Activated effector memory CD4-positive, alpha-beta T cell treated with Interleukin-2 at 50 U/mL for 16 hours (primary cell): ENCODE results near the gene RAD51B.
"Not testable (repeated sequence)": the region's sequence is repeated elsewhere in the genome, so short reads cannot be mapped to it uniquely, and the experiment has no call there.

ENCODE experiments used
- DNase-seq: peaks from one replicate; pipeline ENCODE4 v3.0.0-alpha.2; 2020

Gene RAD51B

DNA sequence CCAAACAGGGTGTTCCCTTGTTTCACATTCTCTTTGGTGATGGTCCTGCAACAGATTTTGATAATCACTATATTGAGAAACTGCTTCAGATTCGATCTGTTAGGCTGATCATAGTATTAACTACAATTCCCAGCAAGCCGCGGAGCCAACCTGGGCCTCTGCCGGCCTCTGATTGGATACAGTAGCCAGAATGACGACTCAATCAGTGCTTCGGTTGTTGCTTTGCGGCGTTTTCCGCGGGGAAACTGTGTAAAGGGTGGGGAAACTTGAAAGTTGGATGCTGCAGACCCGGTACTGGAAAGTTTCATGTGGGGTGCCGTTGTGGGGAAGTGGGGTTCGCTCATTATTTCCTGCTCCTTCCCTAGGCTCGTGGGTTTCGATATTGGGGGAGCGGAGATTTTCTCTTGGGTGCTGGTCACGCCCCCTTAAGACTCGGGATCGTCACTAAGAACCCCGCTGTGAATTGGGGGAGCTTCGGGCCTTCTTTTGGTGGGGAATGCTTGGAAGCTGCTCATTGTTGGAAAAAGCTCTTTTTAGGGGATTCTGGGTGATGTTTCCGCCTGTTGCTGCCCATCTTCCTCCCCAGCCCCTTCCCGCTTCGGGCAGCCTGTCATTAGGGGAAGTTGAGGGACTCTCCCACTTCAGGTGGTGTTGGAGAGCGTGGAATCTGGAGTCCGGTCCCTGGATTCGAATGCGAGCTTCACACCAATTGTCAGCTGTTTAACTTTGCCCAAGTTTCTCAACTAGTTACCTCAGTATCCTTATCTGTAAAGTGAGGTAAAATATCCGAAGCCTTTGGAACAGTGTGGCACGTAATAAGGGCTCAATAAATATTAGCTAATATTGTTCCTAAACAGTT lies at the start of gene RAD51B:
RAD51B (plus strand) TSS at position 217 of the 859 bp plus-strand sequence.
- peak; percentile 76 for DNase-seq

GRCh38 chr14:67773844-67774377 lies 45.7 kb upstream of the RAD51B start:
- no peak for DNase-seq

GRCh38 chr14:67776653-67777322 lies 42.8 kb upstream of the RAD51B start:
- DNase-seq = no peak

GRCh38 chr14:67778792-67779191 lies 40.8 kb upstream of the RAD51B start:
- DNase-seq = no peak

GRCh38 chr14:67782090-67782489 lies 37.5 kb upstream of the RAD51B start:
- no peak for DNase-seq

- DNase-seq = no peak
Observed at GRCh38 chr14:67784244-67784823, 35.2 kb upstream of the RAD51B start.

GRCh38 chr14:67785270-67786109 lies 34.1 kb upstream of the RAD51B start:
- DNase-seq = no peak

GRCh38 chr14:67787673-67788072 lies 31.9 kb upstream of the RAD51B start:
- no peak for DNase-seq

DNA sequence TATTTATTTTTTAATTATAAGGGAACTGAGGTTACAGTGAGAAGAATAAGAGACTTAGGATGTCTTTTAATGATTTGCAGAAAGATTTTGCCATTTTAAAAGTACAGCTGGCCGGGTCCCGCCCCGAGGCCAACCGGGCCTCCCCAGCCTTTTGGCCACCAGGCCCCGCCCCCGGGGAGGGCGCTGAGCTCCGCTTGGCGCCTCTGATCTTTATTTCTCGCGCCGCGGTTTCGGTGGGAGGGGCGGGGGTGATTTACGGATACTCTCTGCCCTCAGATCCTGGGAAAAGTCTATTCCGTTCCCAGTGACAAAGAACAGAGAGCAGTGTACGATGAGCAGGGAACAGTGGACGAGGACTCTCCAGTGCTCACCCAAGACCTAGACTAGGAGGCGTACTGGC lies 20.8 kb upstream of the RAD51B start:
- no peak for DNase-seq

- no peak for DNase-seq
Observed at GRCh38 chr14:67800743-67801142, 18.8 kb upstream of the RAD51B start.

DNA sequence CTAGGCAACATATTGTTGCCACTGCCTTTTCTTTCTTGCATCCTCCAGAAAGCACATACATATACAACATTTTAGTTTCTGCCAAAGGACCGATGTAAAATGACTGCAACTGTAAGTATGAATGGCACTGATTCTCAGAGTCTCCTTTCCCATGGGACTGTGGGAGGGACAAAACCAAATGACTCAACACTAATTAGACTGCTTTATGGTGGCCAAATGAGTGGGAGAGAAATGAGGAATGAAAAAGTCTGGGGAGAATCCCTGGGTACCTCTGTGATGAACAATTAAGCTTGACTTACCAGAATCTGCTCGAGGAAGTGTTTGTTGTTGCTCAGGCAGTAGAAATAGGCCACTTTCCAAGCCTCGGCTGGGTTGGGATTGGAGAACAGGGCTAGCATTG lies 13.3 kb upstream of the RAD51B start:
- DNase-seq = no peak

DNA sequence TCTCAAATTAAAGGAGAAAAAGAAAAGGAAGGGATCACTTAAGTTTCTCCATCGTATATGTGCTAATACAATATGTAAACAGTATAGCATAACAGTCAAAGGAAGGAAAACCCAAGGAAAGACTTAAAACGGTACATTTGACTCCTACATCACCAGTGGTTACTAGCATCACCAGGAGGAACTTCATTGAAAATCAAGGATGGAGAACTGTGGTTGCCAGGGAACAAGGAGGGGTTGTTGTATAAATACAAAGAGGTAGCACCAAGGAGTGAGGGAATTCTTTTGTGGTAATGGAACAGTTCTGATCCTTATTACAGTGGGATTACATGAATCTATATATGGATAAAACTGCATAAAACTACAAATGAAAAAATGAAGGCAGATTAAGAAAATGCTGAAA lies 4.8 kb upstream of the RAD51B start:
- DNase-seq = no peak

DNA sequence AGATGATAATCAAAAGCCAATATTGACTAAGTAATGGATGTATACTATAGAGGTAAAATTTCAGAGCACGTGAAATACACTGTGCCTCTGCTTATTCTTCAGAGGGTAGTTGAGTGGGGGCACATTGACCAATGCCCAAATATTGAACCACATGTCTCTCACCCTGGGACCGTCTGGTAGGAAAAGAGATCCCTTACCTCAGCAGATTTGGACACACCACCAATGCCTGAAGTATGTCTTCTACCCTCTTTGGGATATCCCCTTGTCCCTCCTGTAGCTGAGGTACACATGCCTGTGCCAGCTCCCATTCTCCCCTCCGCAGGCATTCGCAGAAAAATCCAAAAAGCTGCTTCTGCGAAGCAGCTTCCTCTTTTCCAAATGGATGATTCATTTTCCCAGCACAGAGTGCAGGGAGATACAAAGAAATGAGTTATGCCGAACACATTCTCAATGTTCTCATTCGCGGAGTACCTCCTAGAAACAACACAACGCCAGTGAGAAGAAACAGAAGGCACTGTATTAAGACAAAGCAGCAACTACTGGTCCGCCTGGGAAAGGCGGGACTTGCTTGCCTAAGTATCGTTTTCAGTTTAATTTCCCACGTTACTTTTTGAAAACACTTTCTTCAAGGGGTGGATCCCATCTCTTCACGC lies 3.9 kb upstream of the RAD51B start:
- DNase-seq = no peak

GRCh38 chr14:67816326-67817002 lies 3.1 kb upstream of the RAD51B start, which contains the start of gene ZFYVE26:
TSS of gene ZFYVE26 (minus strand) at chr14:67816590. CDS start at chr14:67815963, 627 bp downstream.
- peak; percentile 79 for DNase-seq

DNA sequence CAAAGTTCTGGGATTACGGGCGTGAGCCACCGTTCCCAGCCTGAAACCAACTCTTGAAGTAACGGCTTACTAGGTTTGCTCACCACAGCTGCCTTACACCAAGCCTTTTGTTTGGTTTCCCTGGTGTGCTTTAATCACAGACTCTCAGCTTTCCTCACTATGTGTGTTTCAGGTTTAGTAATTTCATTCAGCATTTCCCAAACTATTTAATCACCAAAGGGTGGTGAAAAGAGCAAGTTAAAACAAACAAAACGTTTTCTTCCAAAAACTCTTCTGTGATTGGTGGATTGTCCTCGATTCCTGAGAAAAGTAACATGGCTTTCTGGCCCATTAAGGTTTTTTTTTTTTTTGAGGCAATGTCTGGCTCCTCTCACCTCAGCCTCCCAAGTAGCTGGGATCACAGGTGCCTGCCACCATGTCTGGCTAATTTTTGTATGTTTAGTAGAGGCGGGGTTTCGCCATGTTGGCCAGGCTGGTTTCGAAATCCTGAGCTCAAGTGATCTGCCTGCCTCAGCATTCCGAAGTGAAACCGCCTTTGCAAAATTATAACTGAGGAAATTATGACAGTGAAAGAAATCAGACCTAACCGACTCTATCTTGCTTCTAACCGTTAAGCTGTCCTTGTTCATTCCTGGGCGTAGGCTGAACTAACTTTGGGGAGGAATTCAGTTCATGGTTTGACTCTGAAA lies 1.7 kb upstream of the RAD51B start:
- DNase-seq = no peak

DNA sequence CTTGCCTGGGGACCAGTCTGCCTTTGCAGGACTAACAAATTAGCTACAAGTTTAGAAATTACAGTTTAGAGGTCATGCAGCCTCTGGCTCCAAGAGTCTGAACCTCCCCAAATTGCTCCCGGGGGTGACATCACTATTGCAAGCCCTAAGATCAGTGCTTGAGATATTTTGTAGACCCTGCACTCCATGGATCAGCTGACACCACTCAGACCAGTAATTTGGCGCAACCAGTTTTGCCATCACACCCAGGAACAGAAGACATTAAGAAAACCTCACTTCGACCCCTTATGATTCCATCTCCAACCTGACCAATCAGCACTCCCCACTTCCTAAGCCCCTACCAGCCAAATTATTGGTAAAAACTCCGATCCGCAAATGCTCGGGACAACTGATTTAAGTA lies 1.1 kb upstream of the RAD51B start:
- DNase-seq = not testable (repeated sequence)

- DNase-seq = no peak
Observed at GRCh38 chr14:67820428-67820971, 921 bp downstream of the RAD51B start.

GRCh38 chr14:67821121-67821520 lies 1.5 kb downstream of the RAD51B start:
- no peak for DNase-seq

DNA sequence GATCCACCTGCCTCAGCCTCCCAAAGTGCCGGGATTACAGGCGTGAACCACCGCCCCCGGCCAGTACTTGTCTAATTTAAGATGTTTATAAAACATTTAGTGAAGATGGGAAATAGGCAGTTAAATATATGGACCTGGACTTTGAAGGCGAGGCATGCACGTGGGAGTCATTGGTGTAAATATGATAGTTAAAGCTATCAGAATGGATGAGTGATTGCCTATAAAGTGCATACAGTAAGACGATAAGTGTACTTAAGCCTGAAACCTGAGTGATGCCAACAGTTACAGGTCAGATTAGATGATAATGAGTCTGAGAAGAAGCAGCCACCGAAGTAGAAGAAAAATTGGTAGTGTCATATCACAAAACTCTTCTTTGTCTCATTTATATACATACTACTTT lies 11.5 kb downstream of the RAD51B start:
- DNase-seq = no peak

DNA sequence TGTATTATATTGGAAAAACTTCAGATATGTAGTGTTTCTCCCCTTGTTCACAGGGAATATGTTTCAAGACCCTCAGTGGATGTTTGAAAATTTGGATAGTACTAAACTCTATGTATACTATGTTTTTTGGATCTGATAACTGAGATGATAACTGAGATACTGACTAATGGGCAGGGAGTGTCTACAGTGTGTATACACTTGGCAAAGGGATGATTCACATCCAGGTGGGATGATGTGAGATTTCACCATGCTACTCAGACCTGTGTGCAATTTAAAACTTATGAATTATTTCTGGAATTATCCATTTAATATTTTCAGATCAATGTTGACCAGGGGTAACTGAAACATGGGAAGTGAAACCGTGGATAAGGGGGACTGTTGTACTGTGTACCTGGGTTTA lies 13.8 kb downstream of the RAD51B start:
- no peak for DNase-seq

DNA sequence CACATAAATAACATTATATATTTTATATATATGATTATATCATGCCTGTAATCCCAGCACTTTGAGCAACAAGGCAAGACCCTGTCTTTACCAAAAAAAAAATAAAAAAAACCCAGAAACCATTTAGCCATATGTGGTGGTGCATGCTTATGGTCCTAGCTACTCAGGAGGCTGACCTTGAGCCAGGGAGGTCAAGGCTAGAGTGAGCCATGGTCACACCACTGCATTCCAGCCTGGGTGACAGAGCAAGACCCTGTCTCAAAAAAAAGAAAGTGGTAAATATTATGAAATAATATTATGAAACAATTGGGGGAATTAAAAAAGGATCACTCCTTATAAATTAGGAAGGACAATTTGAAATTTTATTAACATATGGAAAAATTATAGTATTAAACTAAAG lies 16.0 kb downstream of the RAD51B start:
- DNase-seq = no peak
